GM23338 (cell line): ENCODE measurements around the gene FOLR1. TPM values are rescaled to one million over a fixed set of nuclear protein-coding genes. Genes with fewer than 3 reads are reported as not detected.

ENCODE experiments used
- ATAC-seq: fragments of 200-7000 bp; cut with Tn5 transposase; 3 replicates; pipeline ENCODE4 v1.9.1; 2020
- DNase-seq: peaks from one replicate; pipeline ENCODE4 v3.0.0-alpha.2; 2015; ENCODE audit warnings: low spot score
- H2AFZ ChIP-seq: fragments of 200-600 bp; sonication (generic); 2 replicates; pipeline ENCODE4 v1.8.0; 2016; ENCODE audit warnings: antibody characterized with exemption, mild to moderate bottlenecking, moderate library complexity
- H3F3A ChIP-seq: fragments of 200-600 bp; sonication (generic); replicated peaks from 2 replicates; pipeline ENCODE4 v1.8.0; 2017; ENCODE audit warnings: antibody characterized with exemption, mixed run types, low read depth
- H3K27ac ChIP-seq: fragments of 200-600 bp; sonication (generic); 2 replicates; pipeline ENCODE4 v1.6.1; 2016; ENCODE audit warnings: low read depth
- H3K27me3 ChIP-seq: fragments of 200-600 bp; sonication (generic); 2 replicates; pipeline ENCODE4 v1.8.0; 2016; ENCODE audit warnings: mild to moderate bottlenecking, mixed run types, moderate library complexity; ENCODE audit not compliant: insufficient read depth
- H3K36me3 ChIP-seq: fragments of 200-600 bp; sonication (generic); 2 replicates; pipeline ENCODE4 v1.8.0; 2016; ENCODE audit warnings: mild to moderate bottlenecking; ENCODE audit not compliant: insufficient read depth
- H3K4me1 ChIP-seq: fragments of 200-600 bp; sonication (generic); 2 replicates; pipeline ENCODE4 v1.8.0; 2016; ENCODE audit warnings: mild to moderate bottlenecking, moderate library complexity; ENCODE audit not compliant: insufficient read depth
- H3K4me2 ChIP-seq: fragments of 200-600 bp; sonication (generic); 2 replicates; pipeline ENCODE4 v1.7.1; 2017; ENCODE audit warnings: mixed run types
- H3K4me3 ChIP-seq: fragments of 200-600 bp; sonication (generic); 2 replicates; pipeline ENCODE4 v1.6.1; 2016; ENCODE audit warnings: mixed run types
- H3K79me2 ChIP-seq: fragments of 200-600 bp; sonication (generic); replicated peaks from 2 replicates; pipeline ENCODE4 v1.8.0; 2017; ENCODE audit warnings: mild to moderate bottlenecking; ENCODE audit not compliant: insufficient read depth
- H3K9me2 ChIP-seq: fragments of 200-600 bp; sonication (generic); 2 replicates; pipeline ENCODE4 v1.8.0; 2017; ENCODE audit not compliant: insufficient read depth
- H4K20me1 ChIP-seq: fragments of 200-600 bp; sonication (generic); replicated peaks from 2 replicates; pipeline ENCODE4 v1.8.0; 2017; ENCODE audit warnings: mild to moderate bottlenecking; ENCODE audit not compliant: insufficient read depth
- H3K27ac Mint-ChIP-seq: 2 replicates; pipeline ENCODE4 v1.8.0; 2020; ENCODE audit warnings: inconsistent platforms, mild to moderate bottlenecking, moderate library complexity, mixed read lengths
- H3K27me3 Mint-ChIP-seq: 3 replicates; pipeline ENCODE4 v1.8.0; 2022; ENCODE audit warnings: low read depth, mild to moderate bottlenecking, moderate library complexity, mixed read lengths, inconsistent platforms; ENCODE audit not compliant: insufficient read depth, poor library complexity
- H3K36me3 Mint-ChIP-seq: 3 replicates; pipeline ENCODE4 v1.8.0; 2021; ENCODE audit warnings: low read depth, mild to moderate bottlenecking, inconsistent platforms, moderate library complexity, mixed read lengths
- H3K4me1 Mint-ChIP-seq: 3 replicates; pipeline ENCODE4 v1.8.0; 2020; ENCODE audit warnings: mild to moderate bottlenecking, inconsistent platforms, mixed read lengths
- H3K4me3 Mint-ChIP-seq: 3 replicates; pipeline ENCODE4 v1.8.0; 2021; ENCODE audit warnings: moderate library complexity, mild to moderate bottlenecking, inconsistent platforms, mixed read lengths
- H3K9me3 Mint-ChIP-seq: 3 replicates; pipeline ENCODE4 v1.8.0; 2020; ENCODE audit warnings: moderate library complexity, mild to moderate bottlenecking, inconsistent platforms, mixed read lengths
- CREB1 ChIP-seq: fragments of 250-450 bp; sonication (Bioruptor Pico); IDR thresholded peaks from 2 replicates; pipeline ENCODE4 v1.5.0; 2020; ENCODE audit warnings: low read depth, mild to moderate bottlenecking, moderate library complexity
- EZH2phosphoT487 ChIP-seq: fragments of 200-600 bp; sonication (generic); IDR thresholded peaks from one replicate; pipeline ENCODE4 v1.8.1; 2018; ENCODE audit warnings: antibody characterized with exemption; ENCODE audit not compliant: unreplicated experiment
- JUNB ChIP-seq: IDR thresholded peaks from one replicate; pipeline ENCODE4 v1.6.1; 2016; ENCODE audit warnings: antibody characterized with exemption; ENCODE audit not compliant: unreplicated experiment
- NANOG ChIP-seq: IDR thresholded peaks from 2 replicates; pipeline ENCODE4 v1.6.1; 2016; ENCODE audit warnings: antibody characterized with exemption, borderline replicate concordance
- STAT1 ChIP-seq: IDR thresholded peaks from one replicate; pipeline ENCODE4 v1.6.1; 2016; ENCODE audit warnings: antibody characterized with exemption; ENCODE audit not compliant: unreplicated experiment
- ZNF114 ChIP-seq: fragments of 250-450 bp; sonication (Bioruptor Pico); IDR thresholded peaks from 2 replicates; pipeline ENCODE4 v1.5.0; 2020; ENCODE audit warnings: mild to moderate bottlenecking, moderate library complexity
- polyA plus RNA-seq: library from polyadenylated mRNA; unstranded; fragments of >200 nt; fragmentation: Nextera tagmentation; extraction: Ambion mirVana; gene quantifications from 2 replicates; pipeline ENCODE4 v1.2.1, GENCODE V29; 2016
- total RNA-seq: library from RNA; depleted of rRNA; stranded (reverse); fragments of >200 nt; shearing (Covaris generic); gene quantifications from 2 replicates; pipeline ENCODE4 v1.2.3, GENCODE V29; 2014
- TF ChIP-seq, protein P1 (sequence below): IDR thresholded peaks from 2 replicates; pipeline ENCODE4 v1.6.1; 2016; ENCODE audit warnings: antibody characterized with exemption
- TF ChIP-seq, protein P2 (sequence below): fragments of 250-450 bp; sonication (Bioruptor Pico); IDR thresholded peaks from 2 replicates; pipeline ENCODE4 v1.5.0; 2020; ENCODE audit warnings: mild to moderate bottlenecking, moderate library complexity
- TF ChIP-seq, protein P3 (sequence below): IDR thresholded peaks from one replicate; pipeline ENCODE4 v1.6.1; 2018; ENCODE audit warnings: antibody characterized with exemption; ENCODE audit not compliant: unreplicated experiment

FOLR1 gene
- total and polyA plus RNA-seq, 2 experiments from 2014 or later, result 0.42 TPM; not detected in 1

DNA sequence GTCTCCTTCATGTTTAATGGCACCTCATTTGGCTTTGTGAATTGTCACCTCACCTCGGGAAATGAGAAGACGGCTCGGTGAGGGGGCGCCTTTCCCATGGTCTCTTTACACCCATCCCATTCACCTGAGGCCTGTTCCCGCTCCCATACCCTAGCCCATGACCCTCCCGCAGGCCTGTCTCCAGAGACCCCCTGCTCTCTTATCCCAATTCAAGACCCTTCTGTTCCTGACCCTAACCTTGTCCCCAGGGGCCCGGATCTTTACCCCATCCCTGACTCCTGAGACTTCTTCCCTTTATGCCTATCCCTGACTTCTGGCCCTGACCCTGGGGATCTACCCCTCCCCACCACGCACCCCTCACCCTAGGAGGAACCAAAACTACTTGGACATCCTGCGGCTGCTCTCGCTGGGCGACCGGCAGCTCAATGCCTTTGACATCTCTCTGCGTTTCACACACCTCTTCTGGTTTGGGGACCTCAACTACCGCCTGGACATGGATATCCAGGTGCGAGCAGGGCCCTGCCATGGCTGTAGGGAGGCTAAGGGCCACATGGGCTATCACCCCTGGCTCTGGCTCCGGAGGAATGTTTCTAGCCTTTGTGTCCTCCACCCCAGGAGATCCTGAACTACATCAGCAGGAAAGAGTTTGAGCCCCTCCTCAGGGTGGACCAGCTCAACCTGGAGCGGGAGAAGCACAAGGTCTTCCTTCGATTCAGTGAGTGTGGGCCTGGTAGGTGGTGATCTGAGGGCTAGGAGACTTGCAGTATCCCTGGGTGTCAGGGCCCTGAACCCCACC lies 40.5 kb downstream of the FOLR1 start:
- Histone ChIP-seq H3K27me3 (no peaks in the 10 kb centered on the region), H3K79me2 (no peaks in the 10 kb centered on the region), H3K4me3 (no peak overlapping the region), H3K9me2 (no peaks in the 10 kb centered on the region), H3K4me1 (peaks cover 2% of the 10 kb centered on the region), H3K4me2 (no peak overlapping the region), H4K20me1 (no peaks in the 10 kb centered on the region; the same call in 1 of the 2 replicates), H2AFZ (no peak overlapping the region), H3K36me3 (no peaks in the 10 kb centered on the region; the same call in 1 of the 2 replicates), H3K27ac (no peak overlapping the region), H3F3A (no peaks in the 10 kb centered on the region)
- TF ChIP-seq JUNB, result no peak
- no peak for TF ChIP-seq EZH2phosphoT487
- TF ChIP-seq ZNF114 (CRISPR knock-in tag), result no peak
- no peak for TF ChIP-seq NANOG
- TF ChIP-seq, protein P1, sequence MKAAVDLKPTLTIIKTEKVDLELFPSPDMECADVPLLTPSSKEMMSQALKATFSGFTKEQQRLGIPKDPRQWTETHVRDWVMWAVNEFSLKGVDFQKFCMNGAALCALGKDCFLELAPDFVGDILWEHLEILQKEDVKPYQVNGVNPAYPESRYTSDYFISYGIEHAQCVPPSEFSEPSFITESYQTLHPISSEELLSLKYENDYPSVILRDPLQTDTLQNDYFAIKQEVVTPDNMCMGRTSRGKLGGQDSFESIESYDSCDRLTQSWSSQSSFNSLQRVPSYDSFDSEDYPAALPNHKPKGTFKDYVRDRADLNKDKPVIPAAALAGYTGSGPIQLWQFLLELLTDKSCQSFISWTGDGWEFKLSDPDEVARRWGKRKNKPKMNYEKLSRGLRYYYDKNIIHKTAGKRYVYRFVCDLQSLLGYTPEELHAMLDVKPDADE, result no peak
- TF ChIP-seq, protein P2, sequence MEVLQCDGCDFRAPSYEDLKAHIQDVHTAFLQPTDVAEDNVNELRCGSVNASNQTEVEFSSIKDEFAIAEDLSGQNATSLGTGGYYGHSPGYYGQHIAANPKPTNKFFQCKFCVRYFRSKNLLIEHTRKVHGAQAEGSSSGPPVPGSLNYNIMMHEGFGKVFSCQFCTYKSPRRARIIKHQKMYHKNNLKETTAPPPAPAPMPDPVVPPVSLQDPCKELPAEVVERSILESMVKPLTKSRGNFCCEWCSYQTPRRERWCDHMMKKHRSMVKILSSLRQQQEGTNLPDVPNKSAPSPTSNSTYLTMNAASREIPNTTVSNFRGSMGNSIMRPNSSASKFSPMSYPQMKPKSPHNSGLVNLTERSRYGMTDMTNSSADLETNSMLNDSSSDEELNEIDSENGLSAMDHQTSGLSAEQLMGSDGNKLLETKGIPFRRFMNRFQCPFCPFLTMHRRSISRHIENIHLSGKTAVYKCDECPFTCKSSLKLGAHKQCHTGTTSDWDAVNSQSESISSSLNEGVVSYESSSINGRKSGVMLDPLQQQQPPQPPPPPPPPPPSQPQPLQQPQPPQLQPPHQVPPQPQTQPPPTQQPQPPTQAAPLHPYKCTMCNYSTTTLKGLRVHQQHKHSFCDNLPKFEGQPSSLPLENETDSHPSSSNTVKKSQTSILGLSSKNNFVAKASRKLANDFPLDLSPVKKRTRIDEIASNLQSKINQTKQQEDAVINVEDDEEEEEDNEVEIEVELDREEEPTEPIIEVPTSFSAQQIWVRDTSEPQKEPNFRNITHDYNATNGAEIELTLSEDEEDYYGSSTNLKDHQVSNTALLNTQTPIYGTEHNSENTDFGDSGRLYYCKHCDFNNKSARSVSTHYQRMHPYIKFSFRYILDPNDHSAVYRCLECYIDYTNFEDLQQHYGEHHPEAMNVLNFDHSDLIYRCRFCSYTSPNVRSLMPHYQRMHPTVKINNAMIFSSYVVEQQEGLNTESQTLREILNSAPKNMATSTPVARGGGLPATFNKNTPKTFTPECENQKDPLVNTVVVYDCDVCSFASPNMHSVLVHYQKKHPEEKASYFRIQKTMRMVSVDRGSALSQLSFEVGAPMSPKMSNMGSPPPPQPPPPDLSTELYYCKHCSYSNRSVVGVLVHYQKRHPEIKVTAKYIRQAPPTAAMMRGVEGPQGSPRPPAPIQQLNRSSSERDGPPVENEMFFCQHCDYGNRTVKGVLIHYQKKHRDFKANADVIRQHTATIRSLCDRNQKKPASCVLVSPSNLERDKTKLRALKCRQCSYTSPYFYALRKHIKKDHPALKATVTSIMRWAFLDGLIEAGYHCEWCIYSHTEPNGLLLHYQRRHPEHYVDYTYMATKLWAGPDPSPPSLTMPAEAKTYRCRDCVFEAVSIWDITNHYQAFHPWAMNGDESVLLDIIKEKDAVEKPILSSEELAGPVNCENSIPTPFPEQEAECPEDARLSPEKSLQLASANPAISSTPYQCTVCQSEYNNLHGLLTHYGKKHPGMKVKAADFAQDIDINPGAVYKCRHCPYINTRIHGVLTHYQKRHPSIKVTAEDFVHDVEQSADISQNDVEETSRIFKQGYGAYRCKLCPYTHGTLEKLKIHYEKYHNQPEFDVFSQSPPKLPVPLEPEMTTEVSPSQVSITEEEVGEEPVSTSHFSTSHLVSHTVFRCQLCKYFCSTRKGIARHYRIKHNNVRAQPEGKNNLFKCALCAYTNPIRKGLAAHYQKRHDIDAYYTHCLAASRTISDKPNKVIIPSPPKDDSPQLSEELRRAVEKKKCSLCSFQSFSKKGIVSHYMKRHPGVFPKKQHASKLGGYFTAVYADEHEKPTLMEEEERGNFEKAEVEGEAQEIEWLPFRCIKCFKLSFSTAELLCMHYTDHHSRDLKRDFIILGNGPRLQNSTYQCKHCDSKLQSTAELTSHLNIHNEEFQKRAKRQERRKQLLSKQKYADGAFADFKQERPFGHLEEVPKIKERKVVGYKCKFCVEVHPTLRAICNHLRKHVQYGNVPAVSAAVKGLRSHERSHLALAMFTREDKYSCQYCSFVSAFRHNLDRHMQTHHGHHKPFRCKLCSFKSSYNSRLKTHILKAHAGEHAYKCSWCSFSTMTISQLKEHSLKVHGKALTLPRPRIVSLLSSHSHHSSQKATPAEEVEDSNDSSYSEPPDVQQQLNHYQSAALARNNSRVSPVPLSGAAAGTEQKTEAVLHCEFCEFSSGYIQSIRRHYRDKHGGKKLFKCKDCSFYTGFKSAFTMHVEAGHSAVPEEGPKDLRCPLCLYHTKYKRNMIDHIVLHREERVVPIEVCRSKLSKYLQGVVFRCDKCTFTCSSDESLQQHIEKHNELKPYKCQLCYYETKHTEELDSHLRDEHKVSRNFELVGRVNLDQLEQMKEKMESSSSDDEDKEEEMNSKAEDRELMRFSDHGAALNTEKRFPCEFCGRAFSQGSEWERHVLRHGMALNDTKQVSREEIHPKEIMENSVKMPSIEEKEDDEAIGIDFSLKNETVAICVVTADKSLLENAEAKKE, result no peak
- no peak for TF ChIP-seq CREB1
- no peak for TF ChIP-seq STAT1
- TF ChIP-seq, protein P3, sequence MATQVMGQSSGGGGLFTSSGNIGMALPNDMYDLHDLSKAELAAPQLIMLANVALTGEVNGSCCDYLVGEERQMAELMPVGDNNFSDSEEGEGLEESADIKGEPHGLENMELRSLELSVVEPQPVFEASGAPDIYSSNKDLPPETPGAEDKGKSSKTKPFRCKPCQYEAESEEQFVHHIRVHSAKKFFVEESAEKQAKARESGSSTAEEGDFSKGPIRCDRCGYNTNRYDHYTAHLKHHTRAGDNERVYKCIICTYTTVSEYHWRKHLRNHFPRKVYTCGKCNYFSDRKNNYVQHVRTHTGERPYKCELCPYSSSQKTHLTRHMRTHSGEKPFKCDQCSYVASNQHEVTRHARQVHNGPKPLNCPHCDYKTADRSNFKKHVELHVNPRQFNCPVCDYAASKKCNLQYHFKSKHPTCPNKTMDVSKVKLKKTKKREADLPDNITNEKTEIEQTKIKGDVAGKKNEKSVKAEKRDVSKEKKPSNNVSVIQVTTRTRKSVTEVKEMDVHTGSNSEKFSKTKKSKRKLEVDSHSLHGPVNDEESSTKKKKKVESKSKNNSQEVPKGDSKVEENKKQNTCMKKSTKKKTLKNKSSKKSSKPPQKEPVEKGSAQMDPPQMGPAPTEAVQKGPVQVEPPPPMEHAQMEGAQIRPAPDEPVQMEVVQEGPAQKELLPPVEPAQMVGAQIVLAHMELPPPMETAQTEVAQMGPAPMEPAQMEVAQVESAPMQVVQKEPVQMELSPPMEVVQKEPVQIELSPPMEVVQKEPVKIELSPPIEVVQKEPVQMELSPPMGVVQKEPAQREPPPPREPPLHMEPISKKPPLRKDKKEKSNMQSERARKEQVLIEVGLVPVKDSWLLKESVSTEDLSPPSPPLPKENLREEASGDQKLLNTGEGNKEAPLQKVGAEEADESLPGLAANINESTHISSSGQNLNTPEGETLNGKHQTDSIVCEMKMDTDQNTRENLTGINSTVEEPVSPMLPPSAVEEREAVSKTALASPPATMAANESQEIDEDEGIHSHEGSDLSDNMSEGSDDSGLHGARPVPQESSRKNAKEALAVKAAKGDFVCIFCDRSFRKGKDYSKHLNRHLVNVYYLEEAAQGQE, result no peak
- Mint-ChIP-seq H3K27ac (no peak overlapping the region), H3K36me3 (peaks cover 77% of the 10 kb centered on the region), H3K4me3 (no peak overlapping the region), H3K27me3 (peaks cover 13% of the 10 kb centered on the region), H3K4me1 (peaks cover 4% of the 10 kb centered on the region; the same call in 2 of the 3 replicates), H3K9me3 (no peaks in the 10 kb centered on the region)
- ATAC-seq, result no peak
- no peak for DNase-seq
